ENCODE measurements around the gene PLCXD1.

- TF ChIP-seq CTCF (IDR thresholded peaks at IDR 0.05) = no peak
- TF ChIP-seq EP300 (IDR thresholded peaks at IDR 0.05) = no peak
Observed at GRCh38 chrX:327660-328126, 46.5 kb downstream of the PLCXD1 start.

Measured in tibial nerve (tissue), 4 donors.